ENCODE data around the gene JARID2. TPM values are rescaled to one million over a fixed set of nuclear protein-coding genes. Genes with fewer than 3 reads are reported as not detected.

JARID2 gene
- total and polyA plus RNA-seq, 9 of the 15 experiments (the other 6 are each of a cell fraction or from before 2014, with no cell fraction given): 5.0 to 29.0 (median 15.6) TPM

DNA sequence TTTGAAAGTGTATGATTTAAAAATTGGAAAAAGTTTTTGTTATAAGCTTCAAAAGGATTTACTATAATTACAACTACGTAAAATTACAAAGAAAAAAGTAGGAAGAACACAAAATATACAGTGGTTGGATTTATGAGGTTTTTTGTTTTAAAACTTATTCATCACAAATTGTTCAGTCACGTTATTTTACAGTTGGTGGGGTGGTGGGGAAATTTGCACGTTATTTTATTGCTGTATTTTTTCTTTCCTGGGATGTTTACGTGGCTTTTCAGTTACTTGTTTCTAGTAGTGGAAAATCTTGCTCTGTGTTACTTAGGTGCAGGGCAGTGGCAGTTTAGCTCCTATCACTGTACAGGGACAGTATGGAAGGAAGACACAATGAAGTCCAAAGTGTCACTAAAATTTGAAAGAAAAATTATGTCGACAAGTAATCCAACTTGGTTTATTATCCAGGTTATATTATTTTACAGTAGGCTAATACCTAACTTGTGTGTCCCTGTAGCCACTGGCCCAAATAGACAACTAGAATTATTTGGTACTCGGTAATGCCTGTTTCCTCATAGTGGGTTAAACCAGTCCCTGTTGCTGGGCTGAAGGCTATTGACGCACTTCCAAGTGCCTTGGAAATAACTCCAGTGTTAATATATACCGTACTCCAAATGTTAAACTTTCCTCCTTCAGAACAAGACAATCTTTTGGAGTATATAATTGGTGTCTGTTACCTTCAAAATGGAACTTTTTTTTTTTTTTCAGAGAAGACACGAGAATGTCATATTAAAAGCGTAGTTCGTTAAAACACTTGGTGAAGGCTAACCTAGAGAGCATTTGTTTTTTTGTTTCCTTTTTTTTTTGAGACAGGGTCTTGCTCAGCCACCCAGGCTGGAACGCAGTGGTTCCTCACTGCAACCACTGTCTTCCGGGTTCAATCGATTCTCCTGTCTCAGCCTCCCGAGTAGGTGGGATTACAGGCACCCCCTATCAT, 4.6 kb downstream of the JARID2 start (continued):
- TF ChIP-seq, protein P1, sequence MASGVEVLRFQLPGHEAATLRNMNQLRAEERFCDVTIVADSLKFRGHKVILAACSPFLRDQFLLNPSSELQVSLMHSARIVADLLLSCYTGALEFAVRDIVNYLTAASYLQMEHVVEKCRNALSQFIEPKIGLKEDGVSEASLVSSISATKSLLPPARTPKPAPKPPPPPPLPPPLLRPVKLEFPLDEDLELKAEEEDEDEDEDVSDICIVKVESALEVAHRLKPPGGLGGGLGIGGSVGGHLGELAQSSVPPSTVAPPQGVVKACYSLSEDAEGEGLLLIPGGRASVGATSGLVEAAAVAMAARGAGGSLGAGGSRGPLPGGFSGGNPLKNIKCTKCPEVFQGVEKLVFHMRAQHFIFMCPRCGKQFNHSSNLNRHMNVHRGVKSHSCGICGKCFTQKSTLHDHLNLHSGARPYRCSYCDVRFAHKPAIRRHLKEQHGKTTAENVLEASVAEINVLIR (CRISPR knock-in tag; IDR thresholded peaks at IDR 0.05): no peak
- TF ChIP-seq ZSCAN29 (IDR thresholded peaks at IDR 0.05): peak; percentile 68; the same call in 1 of the 2 replicates
- 0 out of 2 replicates have a peak, but pooled peaks have one; percentile 46 for TF ChIP-seq POLR2H (tag; IDR thresholded peaks at IDR 0.05; ENCODE audit: low read depth)
- TF ChIP-seq JUNB (CRISPR knock-in tag; conservative IDR thresholded peaks at IDR 0.05): no peak
- TF ChIP-seq BACH1 (tag; IDR thresholded peaks at IDR 0.05): no peak
- TF ChIP-seq ZNF699 (CRISPR knock-in tag; IDR thresholded peaks at IDR 0.05; ENCODE audit: insufficient replicate concordance): no peak
- no peak for TF ChIP-seq EHMT2 (IDR thresholded peaks at IDR 0.05)
- TF ChIP-seq, protein P2, sequence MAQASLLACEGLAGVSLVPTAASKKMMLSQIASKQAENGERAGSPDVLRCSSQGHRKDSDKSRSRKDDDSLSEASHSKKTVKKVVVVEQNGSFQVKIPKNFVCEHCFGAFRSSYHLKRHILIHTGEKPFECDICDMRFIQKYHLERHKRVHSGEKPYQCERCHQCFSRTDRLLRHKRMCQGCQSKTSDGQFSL (CRISPR knock-in tag; IDR thresholded peaks at IDR 0.05): no peak
- TF ChIP-seq, protein P2 (tag; IDR thresholded peaks at IDR 0.05): no peak
- TF ChIP-seq CBFA2T3 (IDR thresholded peaks at IDR 0.05): no peak

Measured in K562 (cell line).